Panc1 (cell line): ENCODE results near the gene CDK2.

ENCODE experiments used
- CTCF ChIP-seq: fragments of 450-650 bp; IDR thresholded peaks from 2 replicates; pipeline ENCODE4 v1.5.1; 2017; ENCODE audit warnings: mild to moderate bottlenecking
- POLR2AphosphoS5 ChIP-seq: IDR thresholded peaks from 2 replicates; pipeline ENCODE4 v1.6.1; 2012; ENCODE audit warnings: mild to moderate bottlenecking, low read depth, low read length, moderate library complexity
- REST ChIP-seq, 2 experiments: IDR thresholded peaks; 2 replicates each; pipeline ENCODE4 v1.6.1; 2011 to 2012; ENCODE audit warnings: low read depth in 2 of 2, control low read depth in 1 of 2, low read length in 1 of 2, mild to moderate bottlenecking in 1 of 2, moderate library complexity in 1 of 2; ENCODE audit not compliant: insufficient read depth in 1 of 2
- SIN3A ChIP-seq: IDR thresholded peaks from 2 replicates; pipeline ENCODE4 v1.6.1; 2012; ENCODE audit warnings: low read depth, mild to moderate bottlenecking, low read length, moderate library complexity, borderline replicate concordance; ENCODE audit not compliant: insufficient read depth

GRCh38 chr12:55937981-55938380 is 28.6 kb upstream of the CDK2 start:
- TF ChIP-seq CTCF: no peak
- no peak for TF ChIP-seq POLR2AphosphoS5
- TF ChIP-seq REST (IDR thresholded peaks at IDR 0.05; ENCODE audit: insufficient read depth in 1 of 2, low read depth in 2 of 2, low read length in 1 of 2): no peak
- no peak for TF ChIP-seq SIN3A
